DMS153 treated with DMSO at 0.1 percent for 48 hours (cell line): ENCODE results near the gene BCAR1.
"Not testable (repeated sequence)": the region's sequence is repeated elsewhere in the genome, so short reads cannot be mapped to it uniquely, and the experiment has no call there.

Experiments used
- DNase-seq: peaks from one replicate; lab custom pipeline; 2025; ENCODE audit not compliant: unreplicated experiment; lab: John Stamatoyannopoulos, UW

Gene BCAR1

GRCh38 chr16:75251280-75252048 is at the start of gene BCAR1:
Gene BCAR1, minus strand, starts transcription at chr16:75251624. Its CDS starts 142 bp downstream, at chr16:75251482.
- peak; percentile 61 for DNase-seq

- DNase-seq, result no peak
Observed at GRCh38 chr16:75298267-75298666, 46.8 kb upstream of the BCAR1 start.

- DNase-seq, result peak; percentile 13
Observed at GRCh38 chr16:75296606-75297005, 45.2 kb upstream of the BCAR1 start.

- DNase-seq, result no peak
Observed at GRCh38 chr16:75294773-75295459, 43.5 kb upstream of the BCAR1 start.

GRCh38 chr16:75293772-75294171 is 42.3 kb upstream of the BCAR1 start:
- no peak for DNase-seq

- no peak for DNase-seq
Observed at GRCh38 chr16:75293173-75293572, 41.7 kb upstream of the BCAR1 start.

GRCh38 chr16:75292691-75293090 is 41.3 kb upstream of the BCAR1 start:
- DNase-seq, result no peak

GRCh38 chr16:75289189-75289588 is 37.8 kb upstream of the BCAR1 start:
- no peak for DNase-seq

GRCh38 chr16:75288596-75289120 is 37.2 kb upstream of the BCAR1 start:
- no peak for DNase-seq

- no peak for DNase-seq
Observed at GRCh38 chr16:75288181-75288580, 36.8 kb upstream of the BCAR1 start.

GRCh38 chr16:75287708-75288107 is 36.3 kb upstream of the BCAR1 start:
- no peak for DNase-seq

- DNase-seq, result no peak
Observed at GRCh38 chr16:75286389-75286788, 35.0 kb upstream of the BCAR1 start.

GRCh38 chr16:75282466-75283281 is 31.2 kb upstream of the BCAR1 start:
- DNase-seq, result no peak

GRCh38 chr16:75281826-75282225 is 30.4 kb upstream of the BCAR1 start:
- no peak for DNase-seq

- DNase-seq, result not testable (repeated sequence)
Observed at GRCh38 chr16:75281009-75281408, 29.6 kb upstream of the BCAR1 start.

GRCh38 chr16:75280331-75280804 is 28.9 kb upstream of the BCAR1 start:
- DNase-seq, result no peak

GRCh38 chr16:75279305-75279704 is 27.9 kb upstream of the BCAR1 start:
- DNase-seq, result no peak

- no peak for DNase-seq
Observed at GRCh38 chr16:75273054-75273925, 21.9 kb upstream of the BCAR1 start.

- not testable (repeated sequence) for DNase-seq
Observed at GRCh38 chr16:75272629-75273028, 21.2 kb upstream of the BCAR1 start.

- DNase-seq, result no peak
Observed at GRCh38 chr16:75272097-75272551, 20.7 kb upstream of the BCAR1 start.
